Epithelial cell of esophagus (primary cell): ENCODE results near the gene EPHA5.

Source experiments
- DNase-seq: peaks from one replicate; pipeline ENCODE4 v3.0.0; 2010; ENCODE audit warnings: low read depth
- H3K4me3 ChIP-seq: 2 replicates; pipeline ENCODE4 v1.5.1; 2011; ENCODE audit warnings: mild to moderate bottlenecking, low read length, control low read depth
- TF ChIP-seq, protein P1 (sequence below): IDR thresholded peaks from 2 replicates; pipeline ENCODE4 v1.5.1; 2011; ENCODE audit warnings: low read depth, mild to moderate bottlenecking, low read length, control low read depth, inconsistent platforms; ENCODE audit not compliant: insufficient read depth; ENCODE audit errors: missing control alignments

Gene EPHA5

DNA sequence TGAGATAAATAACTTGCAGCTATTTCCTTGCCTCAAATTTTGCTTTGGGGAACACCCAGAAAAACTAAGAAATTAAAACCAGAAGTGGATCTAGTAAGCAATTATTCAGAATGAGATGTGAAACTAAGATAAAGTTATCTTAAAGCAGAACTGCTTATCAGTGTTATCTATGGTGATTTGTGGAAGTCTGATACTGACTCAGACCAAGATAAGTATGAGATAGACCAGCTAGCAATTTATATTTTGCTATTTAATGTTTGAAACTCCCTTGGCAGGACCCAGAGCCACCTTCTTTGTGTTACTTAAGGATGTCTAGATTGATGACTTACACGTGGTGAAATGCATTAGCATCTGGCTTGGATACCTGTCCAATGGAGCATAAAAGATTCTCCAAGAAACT is 368.1 kb downstream of the EPHA5 start:
- no peak for DNase-seq
- TF ChIP-seq, protein P1, sequence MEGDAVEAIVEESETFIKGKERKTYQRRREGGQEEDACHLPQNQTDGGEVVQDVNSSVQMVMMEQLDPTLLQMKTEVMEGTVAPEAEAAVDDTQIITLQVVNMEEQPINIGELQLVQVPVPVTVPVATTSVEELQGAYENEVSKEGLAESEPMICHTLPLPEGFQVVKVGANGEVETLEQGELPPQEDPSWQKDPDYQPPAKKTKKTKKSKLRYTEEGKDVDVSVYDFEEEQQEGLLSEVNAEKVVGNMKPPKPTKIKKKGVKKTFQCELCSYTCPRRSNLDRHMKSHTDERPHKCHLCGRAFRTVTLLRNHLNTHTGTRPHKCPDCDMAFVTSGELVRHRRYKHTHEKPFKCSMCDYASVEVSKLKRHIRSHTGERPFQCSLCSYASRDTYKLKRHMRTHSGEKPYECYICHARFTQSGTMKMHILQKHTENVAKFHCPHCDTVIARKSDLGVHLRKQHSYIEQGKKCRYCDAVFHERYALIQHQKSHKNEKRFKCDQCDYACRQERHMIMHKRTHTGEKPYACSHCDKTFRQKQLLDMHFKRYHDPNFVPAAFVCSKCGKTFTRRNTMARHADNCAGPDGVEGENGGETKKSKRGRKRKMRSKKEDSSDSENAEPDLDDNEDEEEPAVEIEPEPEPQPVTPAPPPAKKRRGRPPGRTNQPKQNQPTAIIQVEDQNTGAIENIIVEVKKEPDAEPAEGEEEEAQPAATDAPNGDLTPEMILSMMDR = no peak
- no peak overlapping the region for H3K4me3 ChIP-seq

- no peak for DNase-seq
- TF ChIP-seq, protein P1 = no peak
- H3K4me3 ChIP-seq = no peak overlapping the region
Measured at GRCh38 chr4:65296246-65296645, 374.0 kb downstream of the EPHA5 start.

DNA sequence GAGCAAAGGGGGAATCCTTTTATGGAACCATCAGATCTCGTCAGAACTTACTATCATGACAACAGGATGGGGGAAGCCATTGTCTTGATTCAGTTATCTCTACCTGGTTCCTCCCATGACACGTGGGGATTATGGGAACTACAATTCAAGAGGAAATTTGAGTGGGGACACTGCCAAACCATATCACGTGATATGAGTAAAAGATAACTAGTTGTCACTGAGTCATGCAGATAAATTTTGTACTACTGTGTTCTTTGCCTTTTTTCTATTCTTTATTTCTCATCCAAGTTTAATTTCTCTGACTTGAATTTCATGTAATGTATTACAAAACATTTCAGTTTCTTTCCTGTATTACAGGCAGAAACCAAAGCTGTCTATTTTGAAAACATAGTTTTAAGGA is 383.2 kb downstream of the EPHA5 start:
- DNase-seq = no peak
- TF ChIP-seq, protein P1 = no peak
- H3K4me3 ChIP-seq = no peak overlapping the region
